ENCODE measurements around the gene AMBRA1. TPM values are rescaled to one million over a fixed set of nuclear protein-coding genes. Genes with fewer than 3 reads are reported as not detected.

Gene AMBRA1
- polyA plus RNA-seq, 3 donors, result 24.6 to 27.7 (median 24.8) TPM

GRCh38 chr11:46353698-46354097, 240.1 kb downstream of the AMBRA1 start:
- DNase-seq (ENCODE audit: extremely low read depth in 1 of 11, low read depth in 9 of 11, low spot score in 4 of 11), result no peak

- DNase-seq (ENCODE audit: extremely low read depth in 1 of 11, low read depth in 9 of 11, low spot score in 4 of 11), result no peak
These were observed 241.6 kb downstream of the AMBRA1 start for GRCh38 chr11:46352063-46352841.

- DNase-seq (ENCODE audit: extremely low read depth in 1 of 11, low read depth in 9 of 11, low spot score in 4 of 11), result no peak
These were observed 242.2 kb downstream of the AMBRA1 start for GRCh38 chr11:46351606-46352005.

- no peak for DNase-seq (ENCODE audit: extremely low read depth in 1 of 11, low read depth in 9 of 11, low spot score in 4 of 11)
These were observed 242.7 kb downstream of the AMBRA1 start for GRCh38 chr11:46351148-46351547.

- no peak for DNase-seq (ENCODE audit: extremely low read depth in 1 of 11, low read depth in 9 of 11, low spot score in 4 of 11)
These were observed 243.1 kb downstream of the AMBRA1 start for GRCh38 chr11:46350695-46351094.

GRCh38 chr11:46348566-46349401, 245.0 kb downstream of the AMBRA1 start:
- no peak for DNase-seq (ENCODE audit: extremely low read depth in 1 of 11, low read depth in 9 of 11, low spot score in 4 of 11)

GRCh38 chr11:46347637-46348311, 246.0 kb downstream of the AMBRA1 start:
- no peak for DNase-seq (ENCODE audit: extremely low read depth in 1 of 11, low read depth in 9 of 11, low spot score in 4 of 11)

- peak in 7 of 11 donors; percentile 54 to 83 (median 78) for DNase-seq (ENCODE audit: extremely low read depth in 1 of 11, low read depth in 9 of 11, low spot score in 4 of 11)
These were observed 246.8 kb downstream of the AMBRA1 start, which contains the start of gene DGKZ for GRCh38 chr11:46346886-46347636. DGKZ (plus strand) TSS chr11:46347463; CDS start chr11:46347660, 197 bp downstream.

Other genes starting within 250 kb of the AMBRA1 start
- 10 to 100 TPM; 36.9 to 44.7 (median 40.4) TPM for gene DGKZ, start 246.6 kb downstream of the AMBRA1 start, polyA plus RNA-seq (ENCODE audit: insufficient read length in 3 of 3)
- 1,000 to 10,000 TPM in 1 of 3 donors, 100 to 1,000 TPM in 2; 660 to 1,040 (median 819) TPM for gene MDK, start 212.4 kb downstream of the AMBRA1 start, polyA plus RNA-seq (ENCODE audit: insufficient read length in 3 of 3)
- under 1 TPM; 0.12 to 0.33 (median 0.24) TPM for gene CHRM4, start 202.2 kb downstream of the AMBRA1 start, polyA plus RNA-seq (ENCODE audit: insufficient read length in 3 of 3)
- gene HARBI1, start 23.2 kb upstream of the AMBRA1 start, polyA plus RNA-seq (ENCODE audit: insufficient read length in 3 of 3), result 1 to 10 TPM; 3.0 to 4.3 (median 3.9) TPM
- gene ATG13, start 23.5 kb upstream of the AMBRA1 start, polyA plus RNA-seq (ENCODE audit: insufficient read length in 3 of 3), result 10 to 100 TPM; 60.0 to 72.7 (median 63.0) TPM
- 10 to 100 TPM; 53.6 to 60.4 (median 55.0) TPM for gene ARHGAP1, start 106.6 kb upstream of the AMBRA1 start, polyA plus RNA-seq (ENCODE audit: insufficient read length in 3 of 3)
- 10 to 100 TPM in 2 of 3 donors, 1 to 10 TPM in 1; 7.5 to 11.3 (median 11.1) TPM for gene ZNF408, start 107.0 kb upstream of the AMBRA1 start, polyA plus RNA-seq (ENCODE audit: insufficient read length in 3 of 3)
- under 1 TPM; 0.27 to 0.55 (median 0.40) TPM for gene F2, start 125.2 kb upstream of the AMBRA1 start, polyA plus RNA-seq (ENCODE audit: insufficient read length in 3 of 3)